GM12872 (cell line): ENCODE data around the gene SELENON.

Experiments
- CTCF ChIP-seq: IDR thresholded peaks from 3 replicates; pipeline ENCODE4 v1.5.1; 2011; ENCODE audit warnings: low read depth, mild to moderate bottlenecking, low read length, moderate library complexity; ENCODE audit not compliant: insufficient read depth

The SELENON gene

GRCh38 chr1:25820247-25821111, 20.5 kb downstream of the SELENON start:
- no peak for TF ChIP-seq CTCF

GRCh38 chr1:25821112-25821476, 21.1 kb downstream of the SELENON start:
- TF ChIP-seq CTCF = no peak

- no peak for TF ChIP-seq CTCF
These were observed 21.7 kb downstream of the SELENON start for GRCh38 chr1:25821630-25822091.

- no peak for TF ChIP-seq CTCF
These were observed 25.6 kb downstream of the SELENON start for GRCh38 chr1:25825605-25826004.

- no peak for TF ChIP-seq CTCF
These were observed 26.6 kb downstream of the SELENON start for GRCh38 chr1:25826571-25826970.

- no peak for TF ChIP-seq CTCF
These were observed 28.5 kb downstream of the SELENON start for GRCh38 chr1:25828491-25828890.

- TF ChIP-seq CTCF = no peak
These were observed 29.1 kb downstream of the SELENON start for GRCh38 chr1:25829046-25829445.
